ENCODE data around the gene RUFY3. TPM values are rescaled to one million over a fixed set of nuclear protein-coding genes. Genes with fewer than 3 reads are reported as not detected.
"Not testable (repeated sequence)": the region's sequence is repeated elsewhere in the genome, so short reads cannot be mapped to it uniquely, and the experiment has no call there.

RUFY3 gene
- total and polyA plus RNA-seq, 12 donors, result 41.8 to 141 (median 85.4) TPM

GRCh38 chr4:70839589-70840093 is 117.9 kb downstream of the RUFY3 start, which contains the start of gene GRSF1:
GRSF1 (minus strand) TSS chr4:70839890; CDS start chr4:70839827, 63 bp downstream.
- Histone ChIP-seq H3K9me3 (replicated peaks in 1 of 3) (no peaks in the 10 kb centered on the region), H3K36me3 (replicated peaks in 1 of 2) (peaks cover 0 to 9% of the 10 kb centered on the region in 2 donors), H3K4me1 (replicated peaks in 1 of 2) (peaks cover 6 to 30% of the 10 kb centered on the region in 2 donors), H3K4me3 (peak within 1 kb of the TSS; percentile 54 to 98 (median 81)), H3K27me3 (no peaks in the 10 kb centered on the region), H3K27ac (peak within 1 kb of the TSS; percentile 89 to 98 (median 95))
- TF ChIP-seq CTCF (IDR thresholded peaks at IDR 0.05), result peak in 2 of 6 experiments; percentile 2 to 23
- peak in 1 of 2 donors; percentile 86 for TF ChIP-seq POLR2A (IDR thresholded peaks at IDR 0.05)
- peak; percentile 96 to 98 (median 97) for DNase-seq
- WGBS, 4 donors, result 0 to 1% (median 0%) methylated on average over 6 to 50 of the region's 51 CpGs
- intact Hi-C loops (cut with DNase I), result loop anchor here (10.0 kb wide), 4 partner anchors 55 to 155 kb away; partner anchors contain the start of genes DCK (in 2 of the 2), MOB1B (in 1 of the 2) and UTP3 (in 1 of the 2)

- 49 to 72% (median 63%) methylated on average over 8 to 18 of the region's 20 CpGs for WGBS, 4 donors
- DNase-seq, result peak; percentile 56 to 80 (median 63)
- H3K27ac ChIP-seq, result peak overlapping the region in 2 of 5 donors; percentile 54 to 70
- H3K9me3 ChIP-seq (replicated peaks in 1 of 3); H3K4me3 ChIP-seq; H3K36me3 ChIP-seq (replicated peaks in 1 of 2); H3K27me3 ChIP-seq: not testable (repeated sequence)
- intact Hi-C loops (cut with DNase I), result loop anchor here (10.0 kb wide), 3 partner anchors 55 to 155 kb away; partner anchors contain the start of genes DCK (in 1 of the 2) and MOB1B (in 1 of the 2)
- peaks cover 6 to 30% of the 10 kb centered on the region in 2 donors for H3K4me1 ChIP-seq (replicated peaks in 1 of 2)
Measured at GRCh38 chr4:70840137-70840536, 118.4 kb downstream of the RUFY3 start.

- H3K4me1 ChIP-seq (replicated peaks in 1 of 2), result peaks cover 6 to 29% of the 10 kb centered on the region in 2 donors
- not testable (repeated sequence) for H3K36me3 ChIP-seq (replicated peaks in 1 of 2); H3K4me3 ChIP-seq; H3K27me3 ChIP-seq; DNase-seq; H3K9me3 ChIP-seq (replicated peaks in 1 of 3)
- WGBS, 4 donors, result 89 to 97% (median 95%) methylated on average over 15 to 16 of the region's 16 CpGs
- intact Hi-C loops (cut with DNase I), result loop anchor here (10.0 kb wide), 3 partner anchors 54 to 154 kb away; partner anchors contain the start of genes DCK (in 1 of the 2) and MOB1B (in 1 of the 2)
- peak overlapping the region in 2 of 5 donors; percentile 54 to 70 for H3K27ac ChIP-seq
Measured at GRCh38 chr4:70840631-70841030, 118.9 kb downstream of the RUFY3 start.

GRCh38 chr4:70841211-70841610 is 119.4 kb downstream of the RUFY3 start:
- Histone ChIP-seq H3K27me3 (no peaks in the 10 kb centered on the region), H3K36me3 (replicated peaks in 1 of 2) (no peaks in the 10 kb centered on the region), H3K4me1 (replicated peaks in 1 of 2) (peaks cover 6 to 23% of the 10 kb centered on the region in 2 donors), H3K9me3 (replicated peaks in 1 of 3) (no peaks in the 10 kb centered on the region), H3K27ac (peak overlapping the region in 1 of 5 donors; percentile 62), H3K4me3 (no peak overlapping the region)
- DNase-seq, result no peak
- TF ChIP-seq POLR2A (IDR thresholded peaks at IDR 0.05) (no peak), CTCF (IDR thresholded peaks at IDR 0.05) (no peak)
- intact Hi-C loops (cut with DNase I), result loop anchor here (10.0 kb wide), 3 partner anchors 54 to 154 kb away; partner anchors contain the start of genes DCK (in 1 of the 2) and MOB1B (in 1 of the 2)

GRCh38 chr4:70841951-70842350 is 120.2 kb downstream of the RUFY3 start:
- intact Hi-C loops (cut with DNase I), result loop anchor here (10.0 kb wide), 3 partner anchors 53 to 153 kb away; partner anchors contain the start of genes DCK (in 1 of the 2) and MOB1B (in 1 of the 2)
- DNase-seq, result no peak
- H3K27ac ChIP-seq, result peak overlapping the region in 3 of 5 donors; percentile 33 to 62 (median 51)
- no peaks in the 10 kb centered on the region for H3K9me3 ChIP-seq (replicated peaks in 1 of 3)
- 47 to 67% (median 63%) methylated on average over 1 of the region's 1 CpG; no CpG with 5 or more reads in 1 of the 4 donors for WGBS, 4 donors
- H3K36me3 ChIP-seq (replicated peaks in 1 of 2), result no peaks in the 10 kb centered on the region
- H3K27me3 ChIP-seq, result no peaks in the 10 kb centered on the region
- TF ChIP-seq CTCF (IDR thresholded peaks at IDR 0.05) (no peak), POLR2A (IDR thresholded peaks at IDR 0.05) (no peak)
- no peak overlapping the region for H3K4me3 ChIP-seq
- H3K4me1 ChIP-seq (replicated peaks in 1 of 2), result peaks cover 6 to 17% of the 10 kb centered on the region in 2 donors

Data from adrenal gland (tissue), 12 donors.